ENCODE data around the gene GPR82.

GPR82 gene

GRCh38 chrX:41688156-41688555 lies 35.8 kb upstream of the GPR82 start:
- H3K27ac ChIP-seq: peak overlapping the region in 1 of 2 donors; percentile 44
- no peak overlapping the region for H3K4me3 ChIP-seq
- no peaks in the 10 kb centered on the region for H3K36me3 ChIP-seq
- H3K4me1 ChIP-seq: peaks cover 0 to 54% (median 0%) of the 10 kb centered on the region in 4 donors
- no peaks in the 10 kb centered on the region for H3K9me3 ChIP-seq
- no peak for TF ChIP-seq CTCF (IDR thresholded peaks at IDR 0.05)
- intact Hi-C loops (cut with DNase I; ENCODE audit: low total_unique reads): no loop called here
- DNase-seq: no peak
- H3K27me3 ChIP-seq: no peaks in the 10 kb centered on the region

GRCh38 chrX:41688835-41689234 lies 35.1 kb upstream of the GPR82 start, which contains the start of gene GPR34:
TSS of gene GPR34 (plus strand) at chrX:41688973. CDS start at chrX:41695634, 6,661 bp downstream.
- H3K9me3 ChIP-seq: no peaks in the 10 kb centered on the region
- H3K4me3 ChIP-seq: no peak within 1 kb of the TSS
- intact Hi-C loops (cut with DNase I; ENCODE audit: low total_unique reads): no loop called here
- no peaks in the 10 kb centered on the region for H3K36me3 ChIP-seq
- TF ChIP-seq CTCF (IDR thresholded peaks at IDR 0.05): no peak
- H3K27ac ChIP-seq: peak within 1 kb of the TSS in 1 of 2 donors; percentile 51
- DNase-seq: peak in 1 of 2 donors; percentile 24
- H3K27me3 ChIP-seq: no peaks in the 10 kb centered on the region
- H3K4me1 ChIP-seq: peaks cover 0 to 49% (median 0%) of the 10 kb centered on the region in 4 donors

GRCh38 chrX:41689711-41690110 lies 34.3 kb upstream of the GPR82 start:
- DNase-seq: no peak
- Histone ChIP-seq H3K27ac (peak overlapping the region in 1 of 2 donors; percentile 51), H3K9me3 (no peaks in the 10 kb centered on the region), H3K4me3 (no peak overlapping the region), H3K4me1 (peaks cover 0 to 50% (median 1%) of the 10 kb centered on the region in 4 donors), H3K27me3 (no peaks in the 10 kb centered on the region), H3K36me3 (no peaks in the 10 kb centered on the region)
- intact Hi-C loops (cut with DNase I; ENCODE audit: low total_unique reads): no loop called here
- no peak for TF ChIP-seq CTCF (IDR thresholded peaks at IDR 0.05)

GRCh38 chrX:41692162-41692749 lies 31.7 kb upstream of the GPR82 start:
- no peak for DNase-seq
- intact Hi-C loops (cut with DNase I; ENCODE audit: low total_unique reads): no loop called here
- H3K4me1 ChIP-seq: peaks cover 0 to 52% (median 2%) of the 10 kb centered on the region in 4 donors
- H3K4me3 ChIP-seq: peak overlapping the region in 1 of 2 donors; percentile 14
- H3K27me3 ChIP-seq: no peaks in the 10 kb centered on the region
- no peaks in the 10 kb centered on the region for H3K36me3 ChIP-seq
- TF ChIP-seq CTCF (IDR thresholded peaks at IDR 0.05): no peak
- no peaks in the 10 kb centered on the region for H3K9me3 ChIP-seq
- H3K27ac ChIP-seq: peak overlapping the region; percentile 41 to 51

GRCh38 chrX:41693024-41693423 lies 31.0 kb upstream of the GPR82 start:
- peaks cover 0 to 52% (median 2%) of the 10 kb centered on the region in 4 donors for H3K4me1 ChIP-seq
- peak overlapping the region in 1 of 2 donors; percentile 51 for H3K27ac ChIP-seq
- H3K9me3 ChIP-seq: no peaks in the 10 kb centered on the region
- intact Hi-C loops (cut with DNase I; ENCODE audit: low total_unique reads): no loop called here
- DNase-seq: no peak
- no peaks in the 10 kb centered on the region for H3K36me3 ChIP-seq
- TF ChIP-seq CTCF (IDR thresholded peaks at IDR 0.05): no peak
- no peak overlapping the region for H3K4me3 ChIP-seq
- no peaks in the 10 kb centered on the region for H3K27me3 ChIP-seq

Measured in tibial artery (tissue), 4 donors.